Gastroesophageal sphincter (tissue), 3 donors: ENCODE results near the gene EFHC2.

Experiments used
- EP300 ChIP-seq: sonication (generic); formaldehyde crosslinking; IDR thresholded peaks from one replicate; pipeline ENCODE4 v1.6.1; 2017; ENCODE audit warnings: antibody characterized with exemption, mild to moderate bottlenecking
- POLR2A ChIP-seq, 2 donors: fragments of 450-650 bp; IDR thresholded peaks; one replicate each; pipeline ENCODE4 v1.6.1; 2017; ENCODE audit warnings: antibody characterized with exemption in 2 of 2, mild to moderate bottlenecking in 2 of 2, moderate library complexity in 1 of 2
- POLR2AphosphoS5 ChIP-seq: sonication (generic); formaldehyde crosslinking; IDR thresholded peaks from one replicate; pipeline ENCODE4 v1.6.1; 2017; ENCODE audit warnings: antibody characterized with exemption
- TF ChIP-seq, protein P1 (sequence below), 4 experiments: fragments of 200-600 bp in 2 of 4; fragments of 450-650 bp in 2 of 4; sonication (generic) in 1 of 4; IDR thresholded peaks; one replicate each; pipeline ENCODE4 v1.5.1; 2017 to 2019; ENCODE audit warnings: antibody characterized with exemption in 4 of 4, mild to moderate bottlenecking in 2 of 4, moderate library complexity in 2 of 4

GRCh38 chrX:44106864-44107263 is 236.6 kb downstream of the EFHC2 start:
- TF ChIP-seq, protein P1, sequence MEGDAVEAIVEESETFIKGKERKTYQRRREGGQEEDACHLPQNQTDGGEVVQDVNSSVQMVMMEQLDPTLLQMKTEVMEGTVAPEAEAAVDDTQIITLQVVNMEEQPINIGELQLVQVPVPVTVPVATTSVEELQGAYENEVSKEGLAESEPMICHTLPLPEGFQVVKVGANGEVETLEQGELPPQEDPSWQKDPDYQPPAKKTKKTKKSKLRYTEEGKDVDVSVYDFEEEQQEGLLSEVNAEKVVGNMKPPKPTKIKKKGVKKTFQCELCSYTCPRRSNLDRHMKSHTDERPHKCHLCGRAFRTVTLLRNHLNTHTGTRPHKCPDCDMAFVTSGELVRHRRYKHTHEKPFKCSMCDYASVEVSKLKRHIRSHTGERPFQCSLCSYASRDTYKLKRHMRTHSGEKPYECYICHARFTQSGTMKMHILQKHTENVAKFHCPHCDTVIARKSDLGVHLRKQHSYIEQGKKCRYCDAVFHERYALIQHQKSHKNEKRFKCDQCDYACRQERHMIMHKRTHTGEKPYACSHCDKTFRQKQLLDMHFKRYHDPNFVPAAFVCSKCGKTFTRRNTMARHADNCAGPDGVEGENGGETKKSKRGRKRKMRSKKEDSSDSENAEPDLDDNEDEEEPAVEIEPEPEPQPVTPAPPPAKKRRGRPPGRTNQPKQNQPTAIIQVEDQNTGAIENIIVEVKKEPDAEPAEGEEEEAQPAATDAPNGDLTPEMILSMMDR (IDR thresholded peaks at IDR 0.05) = no peak
- TF ChIP-seq POLR2AphosphoS5 (no peak), EP300 (no peak), POLR2A (IDR thresholded peaks at IDR 0.05) (no peak)
